ENCODE measurements around the gene RAB24. TPM values are rescaled to one million over a fixed set of nuclear protein-coding genes. Genes with fewer than 3 reads are reported as not detected.
"Not testable (repeated sequence)": the region's sequence is repeated elsewhere in the genome, so short reads cannot be mapped to it uniquely, and the experiment has no call there.

The RAB24 gene
- total RNA-seq, 3 donors from 2014 or later (not counting 1 experiment from before 2014, with no cell fraction given): 42.5 to 55.4 (median 49.5) TPM

DNA sequence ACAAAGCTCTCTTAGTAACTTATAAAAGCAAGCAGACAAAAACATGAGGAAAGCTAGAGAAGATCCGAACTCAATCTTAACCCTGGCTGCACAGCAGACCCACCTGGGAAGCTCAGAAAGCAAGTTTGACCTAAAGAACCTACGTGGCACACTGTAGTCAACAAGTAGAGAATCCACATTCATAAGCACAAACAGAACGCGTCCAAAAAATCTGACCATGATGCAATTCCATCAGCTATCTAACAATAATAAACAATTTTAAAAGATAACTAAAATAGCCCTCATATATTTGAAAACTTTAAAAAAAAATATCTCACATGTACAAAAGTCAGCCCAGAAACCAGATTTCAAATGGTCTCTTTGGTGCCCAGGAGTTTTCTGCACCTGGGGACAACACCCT lies 43.3 kb upstream of the RAB24 start:
- no peaks in the 10 kb centered on the region for H3K9me3 Mint-ChIP-seq
- no peak overlapping the region for H3K4me3 ChIP-seq (ENCODE audit: low read length)
- no peaks in the 10 kb centered on the region for H3K27me3 Mint-ChIP-seq (ENCODE audit: low read depth in 2 of 2)
- H3K9me3 ChIP-seq (ENCODE audit: control insufficient read depth, insufficient read depth, low read length): no peaks in the 10 kb centered on the region
- no peak overlapping the region for H3K4me3 Mint-ChIP-seq
- WGBS (ENCODE audit: insufficient coverage): 100% methylated on average over 4 of the region's 4 CpGs
- no peak overlapping the region for H3K27ac Mint-ChIP-seq
- no peaks in the 10 kb centered on the region for H3K27me3 ChIP-seq (ENCODE audit: control insufficient read depth, insufficient read depth, low read length)
- H3K36me3 ChIP-seq (ENCODE audit: control insufficient read depth, insufficient read depth, low read length): peaks cover 27% of the 10 kb centered on the region
- ATAC-seq (no peak), DNase-seq (no peak)
- peaks cover 27% of the 10 kb centered on the region for H3K4me1 ChIP-seq (ENCODE audit: control insufficient read depth, insufficient read depth, low read length)
- peaks cover 37 to 41% of the 10 kb centered on the region in 2 donors for H3K4me1 Mint-ChIP-seq
- no peak overlapping the region for H3K27ac ChIP-seq (ENCODE audit: low read length)
- H3K36me3 Mint-ChIP-seq: no peaks in the 10 kb centered on the region
- intact Hi-C loops (cut with micrococcal nuclease): no loop called here
- TF ChIP-seq, protein P1, sequence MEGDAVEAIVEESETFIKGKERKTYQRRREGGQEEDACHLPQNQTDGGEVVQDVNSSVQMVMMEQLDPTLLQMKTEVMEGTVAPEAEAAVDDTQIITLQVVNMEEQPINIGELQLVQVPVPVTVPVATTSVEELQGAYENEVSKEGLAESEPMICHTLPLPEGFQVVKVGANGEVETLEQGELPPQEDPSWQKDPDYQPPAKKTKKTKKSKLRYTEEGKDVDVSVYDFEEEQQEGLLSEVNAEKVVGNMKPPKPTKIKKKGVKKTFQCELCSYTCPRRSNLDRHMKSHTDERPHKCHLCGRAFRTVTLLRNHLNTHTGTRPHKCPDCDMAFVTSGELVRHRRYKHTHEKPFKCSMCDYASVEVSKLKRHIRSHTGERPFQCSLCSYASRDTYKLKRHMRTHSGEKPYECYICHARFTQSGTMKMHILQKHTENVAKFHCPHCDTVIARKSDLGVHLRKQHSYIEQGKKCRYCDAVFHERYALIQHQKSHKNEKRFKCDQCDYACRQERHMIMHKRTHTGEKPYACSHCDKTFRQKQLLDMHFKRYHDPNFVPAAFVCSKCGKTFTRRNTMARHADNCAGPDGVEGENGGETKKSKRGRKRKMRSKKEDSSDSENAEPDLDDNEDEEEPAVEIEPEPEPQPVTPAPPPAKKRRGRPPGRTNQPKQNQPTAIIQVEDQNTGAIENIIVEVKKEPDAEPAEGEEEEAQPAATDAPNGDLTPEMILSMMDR (IDR thresholded peaks at IDR 0.05): no peak

- no peak overlapping the region for H3K4me3 ChIP-seq (ENCODE audit: low read length)
- H3K36me3 ChIP-seq (ENCODE audit: control insufficient read depth, insufficient read depth, low read length): peaks cover 34% of the 10 kb centered on the region
- no peak for ATAC-seq
- Mint-ChIP-seq H3K4me1 (peaks cover 26 to 33% of the 10 kb centered on the region in 2 donors), H3K27ac (no peak overlapping the region), H3K9me3 (no peaks in the 10 kb centered on the region), H3K27me3 (ENCODE audit: low read depth in 2 of 2) (no peaks in the 10 kb centered on the region), H3K36me3 (peaks cover 2% of the 10 kb centered on the region), H3K4me3 (no peak overlapping the region)
- 98% methylated on average over 4 of the region's 6 CpGs for WGBS (ENCODE audit: insufficient coverage)
- TF ChIP-seq, protein P1 (IDR thresholded peaks at IDR 0.05): no peak
- no peak overlapping the region for H3K27ac ChIP-seq (ENCODE audit: low read length)
- H3K9me3 ChIP-seq (ENCODE audit: control insufficient read depth, insufficient read depth, low read length): no peaks in the 10 kb centered on the region
- no peaks in the 10 kb centered on the region for H3K27me3 ChIP-seq (ENCODE audit: control insufficient read depth, insufficient read depth, low read length)
- intact Hi-C loops (cut with micrococcal nuclease): no loop called here
- no peak for DNase-seq
- H3K4me1 ChIP-seq (ENCODE audit: control insufficient read depth, insufficient read depth, low read length): peaks cover 19% of the 10 kb centered on the region
Observed at GRCh38 chr5:177344891-177345290, 41.4 kb upstream of the RAB24 start.

GRCh38 chr5:177343777-177344176 lies 40.3 kb upstream of the RAB24 start:
- ATAC-seq: no peak
- Histone ChIP-seq H3K4me1 (ENCODE audit: control insufficient read depth, insufficient read depth, low read length) (peaks cover 24% of the 10 kb centered on the region), H3K36me3 (ENCODE audit: control insufficient read depth, insufficient read depth, low read length) (peaks cover 27% of the 10 kb centered on the region), H3K27ac (ENCODE audit: low read length) (no peak overlapping the region), H3K27me3 (ENCODE audit: control insufficient read depth, insufficient read depth, low read length) (no peaks in the 10 kb centered on the region), H3K9me3 (ENCODE audit: control insufficient read depth, insufficient read depth, low read length) (no peaks in the 10 kb centered on the region), H3K4me3 (ENCODE audit: low read length) (no peak overlapping the region)
- intact Hi-C loops (cut with micrococcal nuclease): no loop called here
- Mint-ChIP-seq H3K4me1 (peaks cover 26 to 33% of the 10 kb centered on the region in 2 donors), H3K9me3 (no peaks in the 10 kb centered on the region), H3K36me3 (peaks cover 7% of the 10 kb centered on the region), H3K27me3 (ENCODE audit: low read depth in 2 of 2) (no peaks in the 10 kb centered on the region), H3K27ac (no peak overlapping the region), H3K4me3 (no peak overlapping the region)
- TF ChIP-seq, protein P1 (IDR thresholded peaks at IDR 0.05): no peak
- WGBS (ENCODE audit: insufficient coverage): 97% methylated on average over 6 of the region's 6 CpGs
- DNase-seq: no peak

GRCh38 chr5:177343000-177343399 lies 39.5 kb upstream of the RAB24 start:
- ATAC-seq; H3K27me3 ChIP-seq (ENCODE audit: control insufficient read depth, insufficient read depth, low read length); H3K9me3 Mint-ChIP-seq; H3K9me3 ChIP-seq (ENCODE audit: control insufficient read depth, insufficient read depth, low read length); H3K27me3 Mint-ChIP-seq (ENCODE audit: low read depth in 2 of 2); DNase-seq; intact Hi-C loops (cut with micrococcal nuclease); H3K36me3 Mint-ChIP-seq; H3K27ac ChIP-seq (ENCODE audit: low read length); H3K4me3 Mint-ChIP-seq; H3K4me3 ChIP-seq (ENCODE audit: low read length); H3K27ac Mint-ChIP-seq: not testable (repeated sequence)
- Histone ChIP-seq H3K36me3 (ENCODE audit: control insufficient read depth, insufficient read depth, low read length) (peaks cover 29% of the 10 kb centered on the region), H3K4me1 (ENCODE audit: control insufficient read depth, insufficient read depth, low read length) (peaks cover 32% of the 10 kb centered on the region)
- WGBS (ENCODE audit: insufficient coverage): 97% methylated on average over 9 of the region's 14 CpGs
- peaks cover 29 to 37% of the 10 kb centered on the region in 2 donors for H3K4me1 Mint-ChIP-seq

Data from natural killer cell (primary cell).